Liver (tissue), 3 donors: ENCODE results near the gene COL27A1.

Experiments used
- JUND ChIP-seq, 2 donors: IDR thresholded peaks; 2 replicates each; pipeline ENCODE4 v1.6.1; 2016; ENCODE audit warnings: antibody characterized with exemption in 2 of 2
- NR2F2 ChIP-seq: IDR thresholded peaks from 2 replicates; pipeline ENCODE4 v1.6.1; 2016; ENCODE audit warnings: antibody characterized with exemption
- RAD21 ChIP-seq, 2 donors: IDR thresholded peaks; 2 replicates each; pipeline ENCODE4 v1.6.1; 2016; ENCODE audit warnings: antibody characterized with exemption in 2 of 2, mild to moderate bottlenecking in 2 of 2
- TAF1 ChIP-seq: conservative IDR thresholded peaks from 2 replicates; pipeline ENCODE4 v1.6.1; 2016; ENCODE audit warnings: antibody characterized with exemption, mild to moderate bottlenecking
- YY1 ChIP-seq: IDR thresholded peaks from 2 replicates; pipeline ENCODE4 v1.6.1; 2016; ENCODE audit warnings: antibody characterized with exemption, mild to moderate bottlenecking
- TF ChIP-seq, protein P1 (sequence below): fragments of 150-350 bp; IDR thresholded peaks from 2 replicates; pipeline ENCODE4 v1.5.1; 2017; ENCODE audit warnings: improper control_type of control experiment, low read depth, low read length; ENCODE audit not compliant: missing input control
- TF ChIP-seq, protein P2 (sequence below): IDR thresholded peaks from 2 replicates; pipeline ENCODE4 v1.6.1; 2016; ENCODE audit warnings: antibody characterized with exemption, mild to moderate bottlenecking
- TF ChIP-seq, protein P3 (sequence below): IDR thresholded peaks from 2 replicates; pipeline ENCODE4 v1.6.1; 2016; ENCODE audit warnings: antibody characterized with exemption
- TF ChIP-seq, protein P4 (sequence below): IDR thresholded peaks from 2 replicates; pipeline ENCODE4 v1.6.1; 2016; ENCODE audit warnings: antibody characterized with exemption
- TF ChIP-seq, protein P5 (sequence below): IDR thresholded peaks from 2 replicates; pipeline ENCODE4 v1.6.1; 2016; ENCODE audit warnings: antibody characterized with exemption
- donor health status: healthy.
- donor health status: healthy.

DNA sequence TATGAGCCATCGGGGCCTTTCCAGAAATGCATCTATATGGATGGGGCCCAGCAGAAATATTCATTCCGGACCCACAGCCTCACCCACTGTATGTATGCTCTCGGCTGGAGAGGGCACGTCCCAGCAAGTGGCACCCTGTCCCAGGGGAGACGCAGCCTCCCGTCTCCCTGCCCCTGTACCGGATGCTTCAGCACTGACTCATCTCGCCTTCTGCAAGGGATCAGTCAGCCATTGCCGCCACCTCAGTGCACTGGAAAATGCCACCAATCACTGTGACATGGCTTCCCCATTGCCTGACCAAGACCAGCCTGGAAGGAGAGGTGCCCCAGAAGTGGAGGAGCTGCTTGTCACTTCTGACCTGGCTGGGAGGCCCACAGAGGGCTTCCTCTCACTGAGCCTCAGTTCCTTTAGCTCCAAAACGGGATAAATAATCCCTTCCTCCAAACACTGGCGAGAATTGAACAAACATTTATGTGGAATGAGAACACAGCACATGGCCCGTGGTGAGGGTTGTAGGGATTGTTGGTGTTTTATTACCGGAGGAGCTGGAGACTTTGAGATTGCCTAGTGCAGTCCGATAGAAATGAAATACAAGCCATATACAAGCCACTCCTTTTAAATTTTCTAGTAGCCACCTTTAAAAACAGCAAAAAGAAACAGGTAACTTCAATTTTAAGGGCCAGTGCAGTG is 123.7 kb downstream of the COL27A1 start:
- TF ChIP-seq, protein P1, sequence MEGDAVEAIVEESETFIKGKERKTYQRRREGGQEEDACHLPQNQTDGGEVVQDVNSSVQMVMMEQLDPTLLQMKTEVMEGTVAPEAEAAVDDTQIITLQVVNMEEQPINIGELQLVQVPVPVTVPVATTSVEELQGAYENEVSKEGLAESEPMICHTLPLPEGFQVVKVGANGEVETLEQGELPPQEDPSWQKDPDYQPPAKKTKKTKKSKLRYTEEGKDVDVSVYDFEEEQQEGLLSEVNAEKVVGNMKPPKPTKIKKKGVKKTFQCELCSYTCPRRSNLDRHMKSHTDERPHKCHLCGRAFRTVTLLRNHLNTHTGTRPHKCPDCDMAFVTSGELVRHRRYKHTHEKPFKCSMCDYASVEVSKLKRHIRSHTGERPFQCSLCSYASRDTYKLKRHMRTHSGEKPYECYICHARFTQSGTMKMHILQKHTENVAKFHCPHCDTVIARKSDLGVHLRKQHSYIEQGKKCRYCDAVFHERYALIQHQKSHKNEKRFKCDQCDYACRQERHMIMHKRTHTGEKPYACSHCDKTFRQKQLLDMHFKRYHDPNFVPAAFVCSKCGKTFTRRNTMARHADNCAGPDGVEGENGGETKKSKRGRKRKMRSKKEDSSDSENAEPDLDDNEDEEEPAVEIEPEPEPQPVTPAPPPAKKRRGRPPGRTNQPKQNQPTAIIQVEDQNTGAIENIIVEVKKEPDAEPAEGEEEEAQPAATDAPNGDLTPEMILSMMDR = no peak
- TF ChIP-seq, protein P2, sequence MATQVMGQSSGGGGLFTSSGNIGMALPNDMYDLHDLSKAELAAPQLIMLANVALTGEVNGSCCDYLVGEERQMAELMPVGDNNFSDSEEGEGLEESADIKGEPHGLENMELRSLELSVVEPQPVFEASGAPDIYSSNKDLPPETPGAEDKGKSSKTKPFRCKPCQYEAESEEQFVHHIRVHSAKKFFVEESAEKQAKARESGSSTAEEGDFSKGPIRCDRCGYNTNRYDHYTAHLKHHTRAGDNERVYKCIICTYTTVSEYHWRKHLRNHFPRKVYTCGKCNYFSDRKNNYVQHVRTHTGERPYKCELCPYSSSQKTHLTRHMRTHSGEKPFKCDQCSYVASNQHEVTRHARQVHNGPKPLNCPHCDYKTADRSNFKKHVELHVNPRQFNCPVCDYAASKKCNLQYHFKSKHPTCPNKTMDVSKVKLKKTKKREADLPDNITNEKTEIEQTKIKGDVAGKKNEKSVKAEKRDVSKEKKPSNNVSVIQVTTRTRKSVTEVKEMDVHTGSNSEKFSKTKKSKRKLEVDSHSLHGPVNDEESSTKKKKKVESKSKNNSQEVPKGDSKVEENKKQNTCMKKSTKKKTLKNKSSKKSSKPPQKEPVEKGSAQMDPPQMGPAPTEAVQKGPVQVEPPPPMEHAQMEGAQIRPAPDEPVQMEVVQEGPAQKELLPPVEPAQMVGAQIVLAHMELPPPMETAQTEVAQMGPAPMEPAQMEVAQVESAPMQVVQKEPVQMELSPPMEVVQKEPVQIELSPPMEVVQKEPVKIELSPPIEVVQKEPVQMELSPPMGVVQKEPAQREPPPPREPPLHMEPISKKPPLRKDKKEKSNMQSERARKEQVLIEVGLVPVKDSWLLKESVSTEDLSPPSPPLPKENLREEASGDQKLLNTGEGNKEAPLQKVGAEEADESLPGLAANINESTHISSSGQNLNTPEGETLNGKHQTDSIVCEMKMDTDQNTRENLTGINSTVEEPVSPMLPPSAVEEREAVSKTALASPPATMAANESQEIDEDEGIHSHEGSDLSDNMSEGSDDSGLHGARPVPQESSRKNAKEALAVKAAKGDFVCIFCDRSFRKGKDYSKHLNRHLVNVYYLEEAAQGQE = no peak
- TF ChIP-seq RAD21 (IDR thresholded peaks at IDR 0.05) = no peak
- TF ChIP-seq, protein P3, sequence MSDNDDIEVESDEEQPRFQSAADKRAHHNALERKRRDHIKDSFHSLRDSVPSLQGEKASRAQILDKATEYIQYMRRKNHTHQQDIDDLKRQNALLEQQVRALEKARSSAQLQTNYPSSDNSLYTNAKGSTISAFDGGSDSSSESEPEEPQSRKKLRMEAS = no peak
- TF ChIP-seq TAF1 = no peak
- no peak for TF ChIP-seq JUND (IDR thresholded peaks at IDR 0.05)
- TF ChIP-seq, protein P4, sequence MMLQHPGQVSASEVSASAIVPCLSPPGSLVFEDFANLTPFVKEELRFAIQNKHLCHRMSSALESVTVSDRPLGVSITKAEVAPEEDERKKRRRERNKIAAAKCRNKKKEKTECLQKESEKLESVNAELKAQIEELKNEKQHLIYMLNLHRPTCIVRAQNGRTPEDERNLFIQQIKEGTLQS = no peak
- TF ChIP-seq, protein P5, sequence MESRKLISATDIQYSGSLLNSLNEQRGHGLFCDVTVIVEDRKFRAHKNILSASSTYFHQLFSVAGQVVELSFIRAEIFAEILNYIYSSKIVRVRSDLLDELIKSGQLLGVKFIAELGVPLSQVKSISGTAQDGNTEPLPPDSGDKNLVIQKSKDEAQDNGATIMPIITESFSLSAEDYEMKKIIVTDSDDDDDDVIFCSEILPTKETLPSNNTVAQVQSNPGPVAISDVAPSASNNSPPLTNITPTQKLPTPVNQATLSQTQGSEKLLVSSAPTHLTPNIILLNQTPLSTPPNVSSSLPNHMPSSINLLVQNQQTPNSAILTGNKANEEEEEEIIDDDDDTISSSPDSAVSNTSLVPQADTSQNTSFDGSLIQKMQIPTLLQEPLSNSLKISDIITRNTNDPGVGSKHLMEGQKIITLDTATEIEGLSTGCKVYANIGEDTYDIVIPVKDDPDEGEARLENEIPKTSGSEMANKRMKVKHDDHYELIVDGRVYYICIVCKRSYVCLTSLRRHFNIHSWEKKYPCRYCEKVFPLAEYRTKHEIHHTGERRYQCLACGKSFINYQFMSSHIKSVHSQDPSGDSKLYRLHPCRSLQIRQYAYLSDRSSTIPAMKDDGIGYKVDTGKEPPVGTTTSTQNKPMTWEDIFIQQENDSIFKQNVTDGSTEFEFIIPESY = no peak
- no peak for TF ChIP-seq NR2F2
- no peak for TF ChIP-seq YY1
